Left ventricle myocardium superior (tissue), 1 donor: ENCODE results near the gene MYO18A. TPM values are rescaled to one million over a fixed set of nuclear protein-coding genes. Genes with fewer than 3 reads are reported as not detected.

Experiments used
- ATAC-seq: fragments of 200-7000 bp; cut with Tn5 transposase; one replicate; pipeline ENCODE4 v1.9.1; 2020; ENCODE audit warnings: mild to moderate bottlenecking, moderate library complexity
- DNase-seq: peaks from one replicate; pipeline ENCODE4 v3.0.0-alpha.2; 2020
- intact Hi-C: fragments of 100-400 bp; cut with micrococcal nuclease; formaldehyde crosslinking; loops from one replicate; pipeline ENCODE4 v1.11.0; 2022
- total RNA-seq: library from RNA; stranded (reverse); fragmentation: NEBNext Ultra II Directional; extraction: Animal tissue kit (Norgen Biotek cat#: 25700); gene quantifications from one replicate; pipeline ENCODE4 v1.2.1, GENCODE V29; 2021
- donor health status: DM: no; HTN: yes; CAD: no; lungs with severe emphysema.

Gene MYO18A
- total RNA-seq, 1 donor from 2014 or later, result 346 TPM

DNA sequence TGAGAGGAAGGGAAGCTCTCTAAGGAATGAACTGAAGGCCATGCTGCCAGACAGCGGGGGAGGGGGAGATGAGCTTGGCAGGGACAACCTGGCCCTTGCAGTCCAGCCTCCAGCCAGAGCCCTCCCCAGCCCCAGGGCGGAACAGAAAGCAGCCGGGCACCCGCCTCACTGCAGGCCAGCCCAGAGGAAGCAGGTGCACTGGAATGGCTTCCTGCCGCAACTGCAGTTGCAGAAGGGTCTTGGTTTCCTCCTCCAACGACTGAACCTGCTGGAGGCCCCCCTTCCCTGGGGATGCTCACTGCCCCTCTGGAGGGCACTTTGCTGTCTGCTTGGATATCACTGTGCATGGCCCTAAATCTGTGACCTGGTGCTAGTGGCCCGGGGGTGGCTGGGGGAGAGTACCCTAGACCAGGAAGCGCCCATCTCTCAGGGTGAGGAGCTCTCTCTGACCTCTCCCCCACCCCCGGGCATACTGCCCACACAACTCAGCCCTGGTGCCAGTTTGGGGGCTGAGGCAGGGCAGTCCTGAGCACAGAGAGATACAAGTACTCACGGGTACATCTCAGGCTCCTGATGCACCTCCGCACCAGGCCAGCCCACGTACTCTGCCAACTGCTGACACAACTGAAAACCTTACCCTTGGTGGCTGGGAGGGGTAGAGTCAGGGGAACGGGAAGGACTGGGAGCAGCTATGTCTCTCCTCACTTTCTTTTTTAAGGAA is 41.1 kb downstream of the MYO18A start:
- peak; percentile 78 for DNase-seq
- ATAC-seq, result peak; percentile 68
- intact Hi-C loops, result no loop called here

DNA sequence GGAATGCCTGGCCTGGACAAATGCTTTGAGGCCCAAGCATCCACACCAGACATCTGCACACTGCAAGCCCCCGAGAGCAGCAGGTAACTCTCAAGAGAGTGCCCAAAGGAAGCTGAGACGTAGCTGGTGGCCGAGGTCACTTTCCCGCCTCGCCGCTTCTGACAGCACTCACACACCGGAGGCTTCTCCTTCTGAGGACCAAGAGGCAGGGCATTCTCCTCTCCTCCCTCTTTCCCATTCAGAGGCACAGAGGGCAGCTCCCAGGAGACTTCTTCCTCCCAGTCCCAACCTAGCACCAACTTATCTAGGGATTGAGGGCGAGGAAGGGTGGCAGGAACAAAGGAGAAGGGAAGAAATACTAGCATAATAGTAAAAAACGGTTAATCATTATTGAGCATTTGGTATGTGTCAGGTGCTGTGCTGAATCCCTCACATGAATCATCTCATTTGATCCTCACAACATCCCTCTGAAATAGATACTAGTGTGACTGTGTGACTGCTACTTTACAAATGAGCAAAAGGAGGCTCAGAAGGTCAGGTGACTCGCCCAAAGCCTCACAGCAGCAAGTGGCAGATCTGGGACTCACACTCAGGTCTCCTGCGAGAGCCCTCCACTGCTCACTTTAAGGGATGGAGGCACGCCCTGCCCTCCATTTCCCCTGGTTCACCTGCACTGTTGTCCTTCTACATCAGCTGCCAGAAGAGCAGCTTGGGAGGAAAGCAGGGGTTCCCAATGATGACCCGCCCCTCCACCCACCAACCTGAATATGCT is 41.8 kb downstream of the MYO18A start:
- intact Hi-C loops, result no loop called here
- no peak for ATAC-seq
- peak; percentile 23 for DNase-seq

- no peak for ATAC-seq
- DNase-seq, result no peak
- intact Hi-C loops, result no loop called here
Observed at GRCh38 chr17:29136998-29137730, 43.0 kb downstream of the MYO18A start.

GRCh38 chr17:29135464-29135863 is 44.7 kb downstream of the MYO18A start:
- intact Hi-C loops, result no loop called here
- ATAC-seq (no peak), DNase-seq (no peak)

GRCh38 chr17:29133121-29133713 is 47.0 kb downstream of the MYO18A start:
- DNase-seq (peak; percentile 60), ATAC-seq (peak; percentile 92)
- intact Hi-C loops, result no loop called here

- intact Hi-C loops, result no loop called here
- peak; percentile 37 for DNase-seq
- no peak for ATAC-seq
Observed at GRCh38 chr17:29131814-29132682, 48.1 kb downstream of the MYO18A start.

- peak; percentile 38 for ATAC-seq
- intact Hi-C loops, result no loop called here
- DNase-seq, result peak; percentile 54
Observed at GRCh38 chr17:29129731-29130130, 50.5 kb downstream of the MYO18A start.

GRCh38 chr17:29127840-29128239 is 52.4 kb downstream of the MYO18A start:
- intact Hi-C loops, result no loop called here
- DNase-seq (peak; percentile 28), ATAC-seq (no peak)

GRCh38 chr17:29126268-29126930 is 53.8 kb downstream of the MYO18A start:
- no peak for ATAC-seq
- DNase-seq, result no peak
- intact Hi-C loops, result no loop called here

GRCh38 chr17:29125651-29126050 is 54.5 kb downstream of the MYO18A start:
- ATAC-seq (no peak), DNase-seq (no peak)
- intact Hi-C loops, result no loop called here

DNA sequence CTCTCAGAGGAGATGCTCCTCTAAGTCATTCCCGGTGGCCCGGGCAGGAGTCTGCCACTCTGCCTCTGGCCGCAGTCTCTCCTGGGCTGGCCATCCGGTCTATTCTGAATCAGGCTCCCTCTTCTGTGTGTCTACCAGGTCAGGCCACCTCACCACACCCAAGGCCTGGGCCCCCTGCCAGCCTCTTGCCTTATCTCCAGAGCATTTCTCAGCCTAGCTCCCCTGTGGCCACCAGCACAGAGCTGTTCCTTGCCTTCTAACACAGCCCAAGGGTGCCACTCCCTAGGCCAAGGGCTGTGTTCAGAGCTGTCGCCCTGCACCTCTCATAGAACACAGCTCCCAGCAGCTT is 55.3 kb downstream of the MYO18A start:
- peak; percentile 54 for ATAC-seq
- intact Hi-C loops, result no loop called here
- DNase-seq, result peak; percentile 67

GRCh38 chr17:29124135-29124924 is 55.9 kb downstream of the MYO18A start:
- intact Hi-C loops, result no loop called here
- no peak for DNase-seq
- peak; percentile 76 for ATAC-seq

DNA sequence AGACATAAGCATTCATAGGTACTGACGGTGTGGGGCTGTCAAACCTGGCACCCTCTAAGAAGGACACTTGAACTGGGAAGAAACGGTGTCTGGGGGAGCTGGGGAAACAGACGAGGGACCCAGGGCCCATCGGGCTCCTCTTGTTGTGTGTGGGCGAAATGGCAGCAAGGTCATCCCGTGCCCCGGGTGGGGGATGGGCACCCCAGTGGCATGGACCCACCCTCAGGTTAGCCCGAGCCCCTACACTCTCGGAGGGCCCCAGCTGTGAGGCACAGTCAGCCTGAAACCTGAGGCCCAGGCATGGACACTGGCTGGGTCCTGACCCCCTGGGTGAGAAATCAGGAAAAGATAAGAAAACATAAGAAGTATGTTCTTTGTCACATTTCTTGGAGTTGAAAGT is 57.1 kb downstream of the MYO18A start:
- DNase-seq (no peak), ATAC-seq (no peak)
- intact Hi-C loops, result no loop called here

DNA sequence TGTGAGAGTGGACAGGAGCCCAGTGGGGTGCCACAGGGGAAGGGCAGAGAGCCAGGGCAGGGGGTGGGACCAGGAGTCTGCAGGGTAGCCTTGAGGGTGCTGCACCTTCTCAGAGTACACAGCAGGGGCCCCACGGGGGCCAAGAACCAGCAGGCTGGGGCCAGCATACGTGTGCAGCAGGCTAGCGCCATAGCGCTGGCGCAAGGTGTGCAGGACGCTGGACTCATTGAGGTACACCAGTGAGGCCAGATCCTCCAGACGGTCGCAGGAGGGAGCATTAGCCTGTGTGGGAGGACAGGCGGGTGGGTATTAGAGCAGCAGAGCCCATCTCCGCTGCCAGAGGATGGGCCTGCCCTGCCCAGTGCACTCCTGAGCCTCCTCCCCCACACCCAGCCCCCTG is 58.8 kb downstream of the MYO18A start:
- DNase-seq (no peak), ATAC-seq (no peak)
- intact Hi-C loops, result no loop called here

GRCh38 chr17:29120433-29120832 is 59.8 kb downstream of the MYO18A start:
- ATAC-seq (no peak), DNase-seq (no peak)
- intact Hi-C loops, result no loop called here

DNA sequence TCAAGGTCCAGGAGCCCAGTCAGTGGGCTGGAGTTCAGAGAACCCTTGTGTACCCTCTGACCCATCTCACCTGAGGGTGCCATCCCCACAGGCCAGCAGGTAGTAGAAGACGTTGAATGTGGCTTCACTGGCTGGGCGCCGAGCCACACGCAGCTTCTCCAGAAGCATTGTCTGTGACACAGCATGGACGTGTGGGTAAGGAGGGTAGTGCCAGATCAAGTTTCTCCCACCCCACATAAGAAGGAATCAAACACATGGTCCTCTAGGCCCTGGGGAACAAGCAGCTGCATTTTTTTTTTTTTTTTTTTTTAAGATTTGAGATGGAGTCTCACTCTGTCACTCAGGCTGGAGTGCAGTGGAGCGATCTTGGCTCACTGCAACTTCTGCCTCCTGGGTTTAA is 60.9 kb downstream of the MYO18A start:
- intact Hi-C loops, result no loop called here
- DNase-seq, result no peak
- no peak for ATAC-seq
